Measurements from ENCODE around the gene MDFIC. TPM values are rescaled to one million over a fixed set of nuclear protein-coding genes. Genes with fewer than 3 reads are reported as not detected.

Gene MDFIC
- total RNA-seq, 1 donor from 2014 or later: 8.7 TPM

DNA sequence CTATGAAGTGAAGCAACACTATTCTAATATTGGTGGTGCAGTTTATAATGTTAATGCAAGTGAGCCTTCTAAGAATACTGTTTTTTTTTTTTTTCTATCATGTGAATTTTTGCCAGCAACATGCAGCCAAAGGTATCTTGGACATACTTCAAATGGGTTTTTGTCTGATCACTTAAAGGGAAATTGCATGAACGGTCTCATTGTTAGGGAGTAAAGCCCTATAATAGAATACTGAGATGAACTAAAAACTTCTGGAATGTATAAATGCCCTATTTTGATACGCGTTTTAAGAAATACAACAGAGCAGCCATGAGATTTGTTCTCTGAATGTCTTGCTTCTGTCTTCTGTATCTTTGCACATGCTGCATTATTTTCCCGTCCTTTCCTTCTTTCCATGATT, 10.5 kb upstream of the MDFIC start:
- H3K36me3 ChIP-seq (ENCODE audit: control insufficient read depth, insufficient read depth, low read length): no peaks in the 10 kb centered on the region
- TF ChIP-seq, protein P1, sequence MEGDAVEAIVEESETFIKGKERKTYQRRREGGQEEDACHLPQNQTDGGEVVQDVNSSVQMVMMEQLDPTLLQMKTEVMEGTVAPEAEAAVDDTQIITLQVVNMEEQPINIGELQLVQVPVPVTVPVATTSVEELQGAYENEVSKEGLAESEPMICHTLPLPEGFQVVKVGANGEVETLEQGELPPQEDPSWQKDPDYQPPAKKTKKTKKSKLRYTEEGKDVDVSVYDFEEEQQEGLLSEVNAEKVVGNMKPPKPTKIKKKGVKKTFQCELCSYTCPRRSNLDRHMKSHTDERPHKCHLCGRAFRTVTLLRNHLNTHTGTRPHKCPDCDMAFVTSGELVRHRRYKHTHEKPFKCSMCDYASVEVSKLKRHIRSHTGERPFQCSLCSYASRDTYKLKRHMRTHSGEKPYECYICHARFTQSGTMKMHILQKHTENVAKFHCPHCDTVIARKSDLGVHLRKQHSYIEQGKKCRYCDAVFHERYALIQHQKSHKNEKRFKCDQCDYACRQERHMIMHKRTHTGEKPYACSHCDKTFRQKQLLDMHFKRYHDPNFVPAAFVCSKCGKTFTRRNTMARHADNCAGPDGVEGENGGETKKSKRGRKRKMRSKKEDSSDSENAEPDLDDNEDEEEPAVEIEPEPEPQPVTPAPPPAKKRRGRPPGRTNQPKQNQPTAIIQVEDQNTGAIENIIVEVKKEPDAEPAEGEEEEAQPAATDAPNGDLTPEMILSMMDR (IDR thresholded peaks at IDR 0.05; ENCODE audit: insufficient read depth, low read length, severe bottlenecking): no peak
- H3K27me3 ChIP-seq (ENCODE audit: control insufficient read depth, insufficient read depth, low read length): no peaks in the 10 kb centered on the region
- no peak for FAIRE-seq
- no peak overlapping the region for H3K4me3 ChIP-seq (ENCODE audit: low read depth, low read length)
- no peak for DNase-seq (ENCODE audit: low read depth)

DNA sequence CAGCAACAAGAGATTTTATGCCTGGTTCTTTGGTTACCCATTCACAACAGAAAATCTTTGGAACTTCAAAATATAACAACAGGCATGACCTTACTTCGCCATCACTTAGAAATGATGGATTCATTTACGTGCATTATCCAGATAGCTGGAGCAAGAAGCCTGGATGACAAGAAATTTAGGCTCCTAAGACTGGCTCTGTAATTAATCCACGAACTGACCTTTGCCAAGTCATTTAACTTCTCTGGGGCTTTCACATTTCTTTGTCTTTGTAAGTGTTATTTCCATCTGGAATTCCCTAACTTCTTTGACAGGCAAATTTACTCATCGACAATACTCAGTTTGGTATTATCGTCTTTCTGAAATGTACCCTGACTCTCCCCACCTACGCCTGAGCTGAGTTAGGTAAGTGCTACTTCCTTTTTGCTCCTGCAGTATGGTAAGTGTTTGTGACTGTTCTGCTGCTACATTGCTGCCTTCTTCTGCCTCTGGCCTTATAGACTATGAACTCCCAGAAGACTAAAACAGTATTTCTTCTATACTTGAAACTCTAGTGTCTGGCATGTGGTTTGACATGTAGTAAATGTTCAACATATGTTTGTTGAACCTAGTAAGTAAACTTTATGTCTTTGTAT, 5.5 kb upstream of the MDFIC start:
- TF ChIP-seq, protein P1 (IDR thresholded peaks at IDR 0.05; ENCODE audit: insufficient read depth, low read length, severe bottlenecking): no peak
- DNase-seq (ENCODE audit: low read depth) (no peak), FAIRE-seq (no peak)
- Histone ChIP-seq H3K4me3 (ENCODE audit: low read depth, low read length) (no peak overlapping the region), H3K27me3 (ENCODE audit: control insufficient read depth, insufficient read depth, low read length) (no peaks in the 10 kb centered on the region), H3K36me3 (ENCODE audit: control insufficient read depth, insufficient read depth, low read length) (no peaks in the 10 kb centered on the region)

DNA sequence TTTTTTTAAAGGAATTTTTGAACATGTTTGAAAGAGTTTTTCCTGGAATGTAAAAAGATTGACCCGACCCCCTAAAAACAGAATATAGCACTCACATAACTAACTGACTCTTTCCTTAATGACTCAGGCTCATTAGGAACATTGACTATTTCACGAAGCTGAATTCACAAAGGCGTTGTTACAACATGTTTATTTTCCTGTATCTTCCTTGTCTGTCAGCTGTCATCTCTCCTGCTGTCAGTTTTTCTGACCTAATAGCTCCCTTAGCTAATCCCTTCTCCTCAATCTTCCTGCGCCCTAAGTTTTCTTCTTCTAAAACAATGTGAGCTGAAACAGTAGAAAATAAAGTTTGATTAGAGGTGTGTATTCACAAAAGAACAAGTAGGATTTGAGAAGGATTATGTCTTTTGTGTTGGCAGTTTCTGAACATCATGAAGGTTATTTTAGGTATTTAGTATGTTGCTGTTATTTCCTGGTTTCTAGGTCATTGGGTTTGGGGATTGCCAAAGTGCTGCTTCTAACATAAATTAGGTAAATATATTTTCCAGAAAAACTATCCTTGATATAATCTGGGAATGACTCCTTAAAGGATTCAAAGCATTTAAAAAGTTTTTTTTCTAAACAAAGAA, 4.6 kb upstream of the MDFIC start:
- FAIRE-seq (no peak), DNase-seq (ENCODE audit: low read depth) (peak; percentile 72)
- TF ChIP-seq, protein P1 (IDR thresholded peaks at IDR 0.05; ENCODE audit: insufficient read depth, low read length, severe bottlenecking): no peak
- H3K27me3 ChIP-seq (ENCODE audit: control insufficient read depth, insufficient read depth, low read length): no peaks in the 10 kb centered on the region
- no peaks in the 10 kb centered on the region for H3K36me3 ChIP-seq (ENCODE audit: control insufficient read depth, insufficient read depth, low read length)
- H3K4me3 ChIP-seq (ENCODE audit: low read depth, low read length): no peak overlapping the region

DNA sequence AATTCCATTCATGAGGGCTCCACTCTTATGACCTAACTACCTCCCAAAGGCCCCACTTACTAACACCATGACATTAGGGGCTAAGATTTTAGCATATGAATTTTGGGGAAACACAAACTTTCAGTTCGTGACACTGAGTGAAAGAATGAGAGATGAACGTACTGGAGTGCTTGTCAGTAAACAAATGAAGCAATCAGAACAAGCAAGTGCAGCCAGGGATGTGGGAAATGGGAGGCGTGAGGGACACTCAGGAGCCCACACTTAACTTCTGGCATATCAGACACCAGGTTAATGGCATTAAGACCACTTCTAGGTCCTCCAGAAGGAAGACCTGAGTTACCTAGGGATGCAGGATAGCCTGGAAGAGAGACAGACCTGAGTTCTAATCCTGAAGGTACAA, 2.3 kb upstream of the MDFIC start:
- FAIRE-seq: no peak
- H3K27me3 ChIP-seq (ENCODE audit: control insufficient read depth, insufficient read depth, low read length): no peaks in the 10 kb centered on the region
- TF ChIP-seq, protein P1 (IDR thresholded peaks at IDR 0.05; ENCODE audit: insufficient read depth, low read length, severe bottlenecking): no peak

DNA sequence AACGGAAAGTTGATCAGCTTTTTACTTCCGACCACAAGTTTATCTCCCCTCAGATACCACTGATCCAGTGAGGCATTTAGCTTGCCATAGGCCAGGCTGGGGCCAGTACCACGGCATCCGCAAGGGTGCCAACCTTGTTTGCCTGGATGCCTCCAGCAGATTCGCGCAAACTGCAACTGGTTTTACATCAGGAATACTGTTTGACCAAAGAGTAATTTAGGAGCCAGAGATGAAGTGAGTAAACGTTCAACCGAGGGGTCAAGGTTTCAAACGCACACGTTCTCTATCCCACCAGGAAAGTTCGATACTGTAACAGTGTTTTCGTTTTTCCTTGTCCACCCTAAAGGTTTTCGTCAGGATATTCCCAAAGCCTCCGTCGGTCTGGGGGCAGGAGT, 266 bp upstream of the MDFIC start:
- H3K27me3 ChIP-seq (ENCODE audit: control insufficient read depth, insufficient read depth, low read length): no peaks in the 10 kb centered on the region
- no peaks in the 10 kb centered on the region for H3K36me3 ChIP-seq (ENCODE audit: control insufficient read depth, insufficient read depth, low read length)
- FAIRE-seq (no peak), DNase-seq (ENCODE audit: low read depth) (no peak)
- peak overlapping the region; percentile 90 for H3K4me3 ChIP-seq (ENCODE audit: low read depth, low read length)
- TF ChIP-seq, protein P1 (IDR thresholded peaks at IDR 0.05; ENCODE audit: insufficient read depth, low read length, severe bottlenecking): no peak

More for the DNA sequence above, 2.3 kb upstream of the MDFIC start:
- Histone ChIP-seq H3K4me3 (ENCODE audit: low read depth, low read length) (no peak overlapping the region), H3K36me3 (ENCODE audit: control insufficient read depth, insufficient read depth, low read length) (no peaks in the 10 kb centered on the region)
- no peak for DNase-seq (ENCODE audit: low read depth)
